Nephron progenitor cell (in vitro differentiated cells): ENCODE results near the gene PSMB10.

Experiments
- DNase-seq: peaks from one replicate; pipeline ENCODE4 v3.0.0; 2021
- H3K27ac Mint-ChIP-seq: 2 replicates; pipeline ENCODE4 v1.8.0; 2021; ENCODE audit warnings: mild to moderate bottlenecking, moderate library complexity, mixed read lengths
- H3K27me3 Mint-ChIP-seq: 2 replicates; pipeline ENCODE4 v1.8.0; 2021; ENCODE audit warnings: mild to moderate bottlenecking, low read depth, mixed read lengths; ENCODE audit not compliant: poor library complexity
- H3K36me3 Mint-ChIP-seq: 2 replicates; pipeline ENCODE4 v1.8.0; 2021; ENCODE audit warnings: low read depth, mixed read lengths
- H3K4me1 Mint-ChIP-seq: 2 replicates; pipeline ENCODE4 v1.8.0; 2021; ENCODE audit warnings: mixed read lengths
- H3K4me3 Mint-ChIP-seq: 2 replicates; pipeline ENCODE4 v1.8.0; 2021; ENCODE audit warnings: mild to moderate bottlenecking, moderate library complexity, mixed read lengths
- H3K9me3 Mint-ChIP-seq: 2 replicates; pipeline ENCODE4 v1.8.0; 2021; ENCODE audit warnings: mild to moderate bottlenecking, moderate library complexity, mixed read lengths
- CTCF ChIP-seq: fragments of 200-600 bp; sonication (generic); IDR thresholded peaks from 2 replicates; pipeline ENCODE4 v1.5.0; 2021; ENCODE audit warnings: antibody characterized with exemption

The PSMB10 gene

GRCh38 chr16:67944690-67945391, 8.2 kb upstream of the PSMB10 start:
- no peak for TF ChIP-seq CTCF
- no peak for DNase-seq
- Mint-ChIP-seq H3K9me3 (no peaks in the 10 kb centered on the region), H3K36me3 (peaks cover 5% of the 10 kb centered on the region), H3K4me1 (peaks cover 15% of the 10 kb centered on the region), H3K27ac (no peak overlapping the region), H3K4me3 (no peak overlapping the region), H3K27me3 (no peaks in the 10 kb centered on the region)

GRCh38 chr16:67943619-67944504, 7.2 kb upstream of the PSMB10 start, which contains the start of gene LCAT:
Gene LCAT (minus strand): TSS chr16:67944120. CDS start chr16:67944101, 19 bp downstream.
- no peak within 1 kb of the TSS for H3K4me3 Mint-ChIP-seq
- H3K27me3 Mint-ChIP-seq = no peaks in the 10 kb centered on the region
- TF ChIP-seq CTCF = no peak

GRCh38 chr16:67943256-67943618, 6.6 kb upstream of the PSMB10 start:
- no peak for DNase-seq
- TF ChIP-seq CTCF = no peak
- Mint-ChIP-seq H3K27me3 (no peaks in the 10 kb centered on the region), H3K4me1 (peaks cover 13% of the 10 kb centered on the region), H3K4me3 (no peak overlapping the region), H3K9me3 (no peaks in the 10 kb centered on the region), H3K36me3 (peaks cover 3% of the 10 kb centered on the region), H3K27ac (no peak overlapping the region)

More at GRCh38 chr16:67943619-67944504, 7.2 kb upstream of the PSMB10 start, which contains the start of gene LCAT:
- DNase-seq = no peak
- Mint-ChIP-seq H3K4me1 (peaks cover 15% of the 10 kb centered on the region), H3K9me3 (no peaks in the 10 kb centered on the region), H3K27ac (peak within 1 kb of the TSS; percentile 81), H3K36me3 (peaks cover 5% of the 10 kb centered on the region)

DNA sequence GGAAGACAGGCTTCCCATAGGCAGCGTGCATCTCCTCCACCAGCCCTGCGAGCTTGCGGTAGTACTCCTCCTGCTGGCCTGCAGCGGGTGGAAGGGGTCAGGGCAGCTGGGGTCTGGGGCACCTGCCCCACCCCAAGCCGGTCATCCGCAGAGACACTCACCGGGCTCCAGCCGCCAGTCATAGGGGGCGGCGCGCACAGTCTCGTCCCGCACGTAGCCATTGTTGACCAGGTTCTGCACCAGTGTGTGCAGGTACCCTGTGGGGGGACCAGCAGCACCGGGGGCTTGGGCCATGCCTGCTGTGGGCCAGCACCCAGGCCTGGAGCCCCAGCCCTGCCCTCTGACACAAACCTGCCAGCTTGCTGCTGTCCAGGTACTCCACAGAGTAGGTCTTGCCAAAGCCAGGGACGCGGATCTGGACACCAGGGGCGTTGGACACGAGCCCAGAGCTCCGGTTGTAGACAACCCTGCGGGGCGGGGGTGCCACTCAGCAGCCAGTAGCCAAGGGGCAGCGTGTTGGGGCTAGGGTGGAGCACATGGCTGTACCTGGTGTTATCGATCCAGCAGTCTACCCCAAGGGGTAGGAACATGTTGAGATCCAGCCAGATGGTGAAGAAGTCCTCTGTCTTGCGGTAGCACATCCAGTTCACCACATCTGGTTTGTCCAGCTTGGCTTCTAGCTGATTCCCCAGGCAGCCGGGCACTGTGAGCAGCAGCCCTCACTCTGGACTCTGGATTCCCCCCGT, 6.0 kb upstream of the PSMB10 start:
- H3K36me3 Mint-ChIP-seq = no peaks in the 10 kb centered on the region
- H3K27me3 Mint-ChIP-seq = no peaks in the 10 kb centered on the region
- peaks cover 11% of the 10 kb centered on the region for H3K4me1 Mint-ChIP-seq
- H3K27ac Mint-ChIP-seq = no peak overlapping the region
- no peaks in the 10 kb centered on the region for H3K9me3 Mint-ChIP-seq
- no peak for TF ChIP-seq CTCF
- H3K4me3 Mint-ChIP-seq = no peak overlapping the region
- no peak for DNase-seq

DNA sequence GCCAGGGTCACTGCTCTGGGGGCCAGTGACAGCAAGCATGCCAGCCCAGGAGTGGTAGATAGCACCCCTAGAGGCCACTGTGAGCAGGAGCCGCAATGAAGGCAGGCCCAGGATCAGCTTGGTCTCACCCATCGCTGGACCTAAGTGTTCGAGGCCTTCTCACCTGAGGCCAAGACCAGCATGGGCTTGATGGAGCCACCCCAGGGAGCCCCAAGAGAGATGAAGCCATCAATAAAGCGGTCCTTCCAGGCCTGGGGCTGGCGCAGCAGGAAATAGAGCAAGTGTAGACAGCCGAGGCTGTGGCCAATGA, 5.5 kb upstream of the PSMB10 start:
- Mint-ChIP-seq H3K36me3 (no peaks in the 10 kb centered on the region), H3K4me3 (no peak overlapping the region), H3K27ac (peak overlapping the region; percentile 83), H3K4me1 (peaks cover 15% of the 10 kb centered on the region), H3K27me3 (no peaks in the 10 kb centered on the region), H3K9me3 (no peaks in the 10 kb centered on the region)
- peak; percentile 62 for TF ChIP-seq CTCF
- peak; percentile 59 for DNase-seq
